Astrocyte (in vitro differentiated cells and primary cell): ENCODE data around the gene CD244.

Experiments
- CTCF ChIP-seq: IDR thresholded peaks from 2 replicates; pipeline ENCODE4 v1.5.1; 2011; ENCODE audit warnings: low read depth, mild to moderate bottlenecking, inconsistent platforms, low read length, moderate library complexity; ENCODE audit not compliant: insufficient read depth
- EZH2 ChIP-seq: IDR thresholded peaks from 2 replicates; pipeline ENCODE4 v1.6.1; 2012; ENCODE audit warnings: mild to moderate bottlenecking, low read length, inconsistent platforms; ENCODE audit not compliant: insufficient read depth

- no peak for TF ChIP-seq CTCF
- no peak for TF ChIP-seq EZH2
These were observed 18.0 kb downstream of the CD244 start for GRCh38 chr1:160844447-160845232.
